GM12872 (cell line): ENCODE results near the gene CCDC73.
A peak's percentile ranks its signal among the peaks of the same experiment; 100 is the strongest.

Source experiments
- TF ChIP-seq, protein P1 (sequence below): IDR thresholded peaks from 3 replicates; pipeline ENCODE4 v1.5.1; 2011; ENCODE audit warnings: low read depth, mild to moderate bottlenecking, low read length, moderate library complexity; ENCODE audit not compliant: insufficient read depth

The CCDC73 gene

DNA sequence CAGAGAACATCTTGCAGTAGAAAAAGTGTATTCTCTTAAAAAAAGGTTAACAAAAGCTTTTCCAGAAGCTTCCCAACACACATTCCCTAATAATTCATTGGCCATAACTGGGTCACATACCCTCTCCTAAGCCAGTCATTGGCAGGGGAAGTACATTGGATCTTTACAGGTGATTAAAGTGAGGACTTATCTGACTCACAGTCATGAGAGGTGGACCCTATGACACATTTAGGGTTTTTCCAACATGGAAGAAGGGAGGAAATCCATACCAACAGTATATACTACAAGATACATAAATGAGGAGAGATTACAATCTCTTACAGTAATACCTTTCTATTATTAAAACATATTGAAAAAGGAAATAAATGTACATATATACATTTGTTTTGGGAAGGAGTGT is 72.2 kb downstream of the CCDC73 start:
- TF ChIP-seq, protein P1, sequence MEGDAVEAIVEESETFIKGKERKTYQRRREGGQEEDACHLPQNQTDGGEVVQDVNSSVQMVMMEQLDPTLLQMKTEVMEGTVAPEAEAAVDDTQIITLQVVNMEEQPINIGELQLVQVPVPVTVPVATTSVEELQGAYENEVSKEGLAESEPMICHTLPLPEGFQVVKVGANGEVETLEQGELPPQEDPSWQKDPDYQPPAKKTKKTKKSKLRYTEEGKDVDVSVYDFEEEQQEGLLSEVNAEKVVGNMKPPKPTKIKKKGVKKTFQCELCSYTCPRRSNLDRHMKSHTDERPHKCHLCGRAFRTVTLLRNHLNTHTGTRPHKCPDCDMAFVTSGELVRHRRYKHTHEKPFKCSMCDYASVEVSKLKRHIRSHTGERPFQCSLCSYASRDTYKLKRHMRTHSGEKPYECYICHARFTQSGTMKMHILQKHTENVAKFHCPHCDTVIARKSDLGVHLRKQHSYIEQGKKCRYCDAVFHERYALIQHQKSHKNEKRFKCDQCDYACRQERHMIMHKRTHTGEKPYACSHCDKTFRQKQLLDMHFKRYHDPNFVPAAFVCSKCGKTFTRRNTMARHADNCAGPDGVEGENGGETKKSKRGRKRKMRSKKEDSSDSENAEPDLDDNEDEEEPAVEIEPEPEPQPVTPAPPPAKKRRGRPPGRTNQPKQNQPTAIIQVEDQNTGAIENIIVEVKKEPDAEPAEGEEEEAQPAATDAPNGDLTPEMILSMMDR: no peak

DNA sequence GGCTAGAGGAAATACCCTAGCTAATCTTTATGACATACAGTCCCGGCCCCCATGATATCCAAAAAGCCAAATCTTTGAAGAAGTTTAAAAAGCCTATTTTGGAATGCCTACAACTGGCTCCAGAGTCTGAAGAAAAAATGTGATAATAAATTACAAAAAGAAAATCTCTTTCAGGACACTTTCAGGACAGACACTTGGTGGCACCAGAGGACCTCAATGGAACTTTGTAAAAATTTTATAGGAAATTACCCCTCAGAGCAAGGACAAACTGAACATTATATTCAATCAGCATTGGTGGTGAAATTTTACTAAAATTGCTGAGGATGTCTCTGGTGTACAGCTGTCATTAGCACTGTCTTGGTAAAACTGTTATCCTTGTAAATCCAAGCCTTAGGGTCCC is 81.0 kb downstream of the CCDC73 start:
- TF ChIP-seq, protein P1: 0 out of 3 replicates have a peak, but pooled peaks have one; percentile 20

DNA sequence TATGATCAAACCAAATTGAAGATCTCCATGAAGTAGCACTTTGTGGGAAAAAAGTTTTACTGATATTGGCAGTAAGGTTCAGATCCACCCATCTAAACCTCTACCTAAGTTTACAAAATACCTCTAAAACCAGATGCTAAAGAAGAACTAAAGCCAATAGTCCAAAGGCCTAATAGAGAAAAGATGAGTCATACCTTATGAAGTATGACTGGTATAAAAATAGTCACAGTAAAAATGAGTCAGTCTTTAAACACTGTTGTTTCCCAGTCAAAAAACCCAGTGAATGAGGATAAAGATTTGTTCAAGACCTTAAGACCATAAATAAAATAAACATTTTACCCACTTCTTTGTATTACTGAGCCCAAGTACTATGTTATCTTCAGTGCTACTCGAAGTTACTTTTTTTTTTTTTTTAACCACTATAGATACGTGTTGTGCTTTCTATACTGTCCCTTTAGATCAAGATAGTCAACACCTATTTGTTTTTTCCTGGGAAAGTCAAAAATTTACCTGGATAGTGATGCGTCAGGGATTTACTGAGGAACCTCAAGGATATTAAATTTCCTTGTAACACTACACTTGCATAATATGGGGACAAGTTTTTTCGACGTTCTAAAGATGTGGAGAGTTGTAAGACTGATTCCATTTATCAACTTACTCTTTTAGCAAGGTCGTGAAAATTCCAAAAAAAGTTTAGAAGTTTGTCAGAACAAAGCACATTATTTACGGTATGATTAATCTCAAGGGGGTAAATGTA is 87.3 kb downstream of the CCDC73 start:
- TF ChIP-seq, protein P1: no peak

DNA sequence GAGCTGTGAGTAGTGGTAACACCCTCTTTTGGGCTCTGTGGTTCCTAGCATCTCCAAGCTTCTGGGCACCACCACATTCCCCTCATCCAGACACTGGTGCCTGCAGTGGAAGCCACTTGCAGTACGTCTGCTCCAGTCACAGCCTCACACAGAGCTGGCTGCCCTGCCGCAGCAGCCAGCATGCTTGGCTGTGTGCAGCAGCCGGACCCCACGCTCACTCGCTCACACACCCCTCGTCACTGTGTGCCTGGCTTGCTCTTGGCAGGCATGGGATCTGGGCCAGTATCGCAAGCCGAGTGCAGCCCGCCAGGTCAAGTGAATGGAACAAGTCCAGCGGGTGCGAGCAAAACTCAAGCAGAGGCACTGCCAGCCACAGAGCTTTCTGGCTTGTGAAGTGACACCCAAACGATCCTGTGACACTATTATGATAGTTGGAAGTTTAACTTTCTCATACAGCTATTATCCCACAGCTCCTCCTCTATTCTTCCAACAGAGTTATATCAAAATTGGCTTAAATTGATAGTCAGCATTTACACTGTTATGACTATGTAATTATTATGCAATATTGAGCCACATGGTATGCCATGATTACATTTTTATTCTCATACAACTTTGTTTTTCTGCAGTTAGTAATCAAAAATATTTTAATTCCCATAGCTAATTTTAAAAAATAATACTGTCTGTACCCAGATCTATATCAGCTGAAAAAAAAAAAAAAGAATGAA is 89.0 kb downstream of the CCDC73 start:
- TF ChIP-seq, protein P1: no peak

DNA sequence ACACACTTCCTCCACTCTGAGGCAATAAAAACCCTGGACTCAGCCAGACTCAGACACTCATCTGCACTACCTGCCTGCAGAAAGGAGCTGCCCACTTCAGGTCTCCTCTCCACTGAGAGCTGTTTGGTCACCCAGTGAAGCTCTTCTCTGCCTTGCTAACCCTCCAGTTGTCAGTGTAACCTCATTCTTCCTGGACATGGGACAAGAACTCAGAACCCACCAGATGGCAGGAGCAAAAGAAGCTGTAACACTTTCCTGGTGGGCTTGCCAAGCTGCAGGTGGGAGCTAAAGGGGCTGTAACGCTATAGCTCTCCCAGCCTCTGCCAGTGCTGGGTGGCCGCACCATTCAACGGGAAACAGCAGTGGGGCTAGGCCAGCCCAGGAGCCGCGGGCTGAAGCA is 89.7 kb downstream of the CCDC73 start:
- TF ChIP-seq, protein P1: no peak

DNA sequence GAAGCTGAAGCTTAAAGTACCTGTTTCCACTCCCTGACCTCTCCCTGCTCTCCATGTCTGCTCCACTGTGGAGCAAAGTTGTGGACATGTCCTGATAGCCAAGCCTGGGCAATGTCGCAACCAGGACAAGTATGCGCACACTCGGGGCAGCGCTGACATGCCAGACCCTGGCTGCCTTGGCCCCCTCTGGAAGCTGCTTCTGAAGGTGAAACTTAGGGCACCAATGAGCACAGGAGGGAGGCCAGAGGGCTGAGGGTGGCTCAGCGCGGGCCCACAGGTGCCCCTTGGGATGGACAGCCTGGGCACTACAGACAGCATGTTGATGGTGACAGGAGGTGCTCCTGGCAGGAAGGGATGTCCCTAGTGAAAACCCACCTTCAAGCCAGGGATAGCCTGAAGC is 90.2 kb downstream of the CCDC73 start:
- TF ChIP-seq, protein P1: no peak

DNA sequence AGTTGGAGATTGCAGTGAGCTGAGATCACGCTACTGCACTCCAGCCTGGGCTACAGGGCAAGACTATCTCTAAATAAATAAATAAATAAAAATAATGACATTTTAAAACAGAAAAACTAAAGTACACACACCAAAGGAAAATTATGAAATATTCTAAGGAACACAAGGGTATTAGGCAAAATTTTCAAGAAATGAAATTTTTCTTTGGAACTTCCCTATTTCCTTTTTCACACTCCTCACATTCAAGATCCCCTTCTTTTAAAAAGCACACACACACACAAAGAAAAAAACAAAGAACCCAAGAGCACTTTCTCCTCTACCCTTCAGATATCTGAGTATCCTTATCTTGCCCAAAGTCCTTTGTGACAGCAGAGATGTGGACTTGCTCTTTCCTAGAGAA is 92.8 kb downstream of the CCDC73 start:
- TF ChIP-seq, protein P1: no peak
